HEK293T (cell line): ENCODE measurements around the gene MGMT.

Source experiments
- ARNT ChIP-seq: fragments of 450-650 bp; IDR thresholded peaks from 2 replicates; pipeline ENCODE4 v1.6.1; 2017; ENCODE audit warnings: mild to moderate bottlenecking
- ELF4 ChIP-seq: fragments of 450-650 bp; IDR thresholded peaks from 2 replicates; pipeline ENCODE4 v1.6.1; 2017; ENCODE audit warnings: antibody characterized with exemption
- FOXA1 ChIP-seq: fragments of 450-650 bp; IDR thresholded peaks from 2 replicates; pipeline ENCODE4 v1.6.1; 2016; ENCODE audit warnings: mild to moderate bottlenecking
- FOXK2 ChIP-seq: fragments of 450-650 bp; IDR thresholded peaks from 2 replicates; pipeline ENCODE4 v1.6.1; 2016; ENCODE audit warnings: mild to moderate bottlenecking
- HDGF ChIP-seq: fragments of 450-650 bp; IDR thresholded peaks from 2 replicates; pipeline ENCODE4 v1.6.1; 2017; ENCODE audit warnings: antibody characterized with exemption, borderline replicate concordance
- L3MBTL2 ChIP-seq: fragments of 450-650 bp; conservative IDR thresholded peaks from 2 replicates; pipeline ENCODE4 v1.6.1; 2016; ENCODE audit warnings: mild to moderate bottlenecking
- LEF1 ChIP-seq: fragments of 450-650 bp; IDR thresholded peaks from 2 replicates; pipeline ENCODE4 v1.6.1; 2017; ENCODE audit warnings: mild to moderate bottlenecking, borderline replicate concordance
- NFRKB ChIP-seq: fragments of 450-650 bp; IDR thresholded peaks from 2 replicates; pipeline ENCODE4 v1.6.1; 2016; ENCODE audit warnings: mild to moderate bottlenecking, moderate library complexity
- PKNOX1 ChIP-seq: fragments of 450-650 bp; IDR thresholded peaks from 2 replicates; pipeline ENCODE4 v1.6.1; 2016
- SP1 ChIP-seq: fragments of 450-650 bp; IDR thresholded peaks from 2 replicates; pipeline ENCODE4 v1.6.1; 2017
- SUZ12 ChIP-seq: fragments of 450-650 bp; IDR thresholded peaks from 2 replicates; pipeline ENCODE4 v1.6.1; 2016; ENCODE audit warnings: mild to moderate bottlenecking
- TARDBP ChIP-seq: fragments of 450-650 bp; IDR thresholded peaks from 2 replicates; pipeline ENCODE4 v1.6.1; 2016
- ZNF384 ChIP-seq: fragments of 450-650 bp; IDR thresholded peaks from 2 replicates; pipeline ENCODE4 v1.6.1; 2016

- no peak for TF ChIP-seq ELF4
- no peak for TF ChIP-seq FOXK2
- TF ChIP-seq PKNOX1: no peak
- no peak for TF ChIP-seq FOXA1
- TF ChIP-seq TARDBP: no peak
- no peak for TF ChIP-seq L3MBTL2
- no peak for TF ChIP-seq SP1
- TF ChIP-seq ARNT: no peak
- no peak for TF ChIP-seq NFRKB
- TF ChIP-seq HDGF: no peak
- TF ChIP-seq SUZ12: no peak
- no peak for TF ChIP-seq LEF1
- no peak for TF ChIP-seq ZNF384
Observed at GRCh38 chr10:129709101-129709500, 242.1 kb downstream of the MGMT start.
